HT1080 (cell line): ENCODE results near the gene NOTCH1. TPM values are rescaled to one million over a fixed set of nuclear protein-coding genes. Genes with fewer than 3 reads are reported as not detected.

Experiments used
- DNase-seq: peaks from one replicate; pipeline ENCODE4 v3.0.0-alpha.2; 2015; ENCODE audit warnings: low read depth
- total RNA-seq: library from RNA; depleted of rRNA; stranded (reverse); fragments of >200 nt; shearing (Covaris generic); gene quantifications from 2 replicates; pipeline ENCODE4 v1.2.3, GENCODE V29; 2014

Gene NOTCH1
- total RNA-seq, 1 experiment from 2014 or later = 11.4 TPM

GRCh38 chr9:136546697-136547501 lies 1.1 kb upstream of the NOTCH1 start:
- peak; percentile 48 for DNase-seq

GRCh38 chr9:136545692-136545964 lies 220 bp downstream of the NOTCH1 start:
- DNase-seq = peak; percentile 21

- DNase-seq = no peak
Observed at GRCh38 chr9:136544964-136545691, 720 bp downstream of the NOTCH1 start.

- DNase-seq = no peak
Observed at GRCh38 chr9:136544548-136544963, 1.3 kb downstream of the NOTCH1 start.

- no peak for DNase-seq
Observed at GRCh38 chr9:136543830-136544547, 1.9 kb downstream of the NOTCH1 start.

- no peak for DNase-seq
Observed at GRCh38 chr9:136543280-136543679, 2.6 kb downstream of the NOTCH1 start.

GRCh38 chr9:136542241-136543040 lies 3.4 kb downstream of the NOTCH1 start:
- DNase-seq = no peak

- DNase-seq = no peak
Observed at GRCh38 chr9:136541709-136542108, 4.1 kb downstream of the NOTCH1 start.

- DNase-seq = no peak
Observed at GRCh38 chr9:136541179-136541578, 4.7 kb downstream of the NOTCH1 start.

- peak; percentile 36 for DNase-seq
Observed at GRCh38 chr9:136539427-136540421, 6.1 kb downstream of the NOTCH1 start.

- no peak for DNase-seq
Observed at GRCh38 chr9:136538599-136539426, 7.0 kb downstream of the NOTCH1 start.

- no peak for DNase-seq
Observed at GRCh38 chr9:136537896-136538598, 7.8 kb downstream of the NOTCH1 start.

- DNase-seq = no peak
Observed at GRCh38 chr9:136537411-136537810, 8.4 kb downstream of the NOTCH1 start.

- DNase-seq = no peak
Observed at GRCh38 chr9:136536721-136537241, 9.1 kb downstream of the NOTCH1 start.

- DNase-seq = no peak
Observed at GRCh38 chr9:136536051-136536720, 9.7 kb downstream of the NOTCH1 start.

GRCh38 chr9:136535070-136535469 lies 10.8 kb downstream of the NOTCH1 start:
- DNase-seq = no peak

- no peak for DNase-seq
Observed at GRCh38 chr9:136534366-136534765, 11.5 kb downstream of the NOTCH1 start.

- no peak for DNase-seq
Observed at GRCh38 chr9:136533775-136534157, 12.1 kb downstream of the NOTCH1 start.
